Testis (tissue), 3 donors: ENCODE measurements around the gene RASAL1. TPM values are rescaled to one million over a fixed set of nuclear protein-coding genes. Genes with fewer than 3 reads are reported as not detected.

ENCODE experiments used
- DNase-seq: peaks from one replicate; pipeline ENCODE4 v3.0.0-alpha.2; 2019
- H3K27ac ChIP-seq, 2 donors: fragments of 200-600 bp; sonication (generic); one replicate each; pipeline ENCODE4 v1.5.1; 2019
- H3K27me3 ChIP-seq: fragments of 200-600 bp; sonication (generic); one replicate; pipeline ENCODE4 v1.5.1; 2019
- H3K36me3 ChIP-seq: fragments of 200-600 bp; sonication (generic); one replicate; pipeline ENCODE4 v1.5.1; 2017; ENCODE audit warnings: low read depth; ENCODE audit errors: missing control alignments
- H3K4me1 ChIP-seq: fragments of 200-600 bp; sonication (generic); one replicate; pipeline ENCODE4 v1.5.1; 2019
- H3K4me3 ChIP-seq, 2 donors: fragments of 200-600 bp; sonication (generic); one replicate each; pipeline ENCODE4 v1.5.1; 2017 to 2019
- H3K9me3 ChIP-seq: fragments of 200-600 bp; sonication (generic); one replicate; pipeline ENCODE4 v1.5.1; 2017
- POLR2A ChIP-seq: fragments of 450-650 bp; IDR thresholded peaks from one replicate; pipeline ENCODE4 v1.6.1; 2017; ENCODE audit warnings: antibody characterized with exemption, mild to moderate bottlenecking, moderate library complexity
- WGBS, 2 donors: methylation state at CpG; one replicate each; pipeline ENCODE4 v1.1.5; 2018; 5-methylcytosine and 5-hydroxymethylcytosine counted together
- intact Hi-C: fragments of 100-400 bp; cut with DNase I; formaldehyde crosslinking; loops from one replicate; pipeline ENCODE4 v1.15.1; 2023; ENCODE audit warnings: low total_unique reads
- polyA plus RNA-seq: library from polyadenylated mRNA; stranded (reverse); fragments of 350-450 nt; fragmentation: Illumina TruSeq; extraction: RNeasy Lipid Tissue Mini Kit (QIAGEN cat#74804); gene quantifications from one replicate; pipeline ENCODE4 v1.2.3, GENCODE V29; 2014; ENCODE audit warnings: low read depth, low replicate concordance; ENCODE audit not compliant: insufficient read depth
- total RNA-seq, 2 donors: library from RNA; depleted of rRNA; stranded (reverse); fragments of >200 nt; gene quantifications; one replicate each; pipeline ENCODE4 v1.2.3, GENCODE V29; 2016
- TF ChIP-seq, protein P1 (sequence below), 3 experiments: fragments of 450-650 bp in 2 of 3; fragments of 200-600 bp in 1 of 3; sonication (generic) in 1 of 3; IDR thresholded peaks; one replicate each; pipeline ENCODE4 v1.5.1; 2016 to 2019; ENCODE audit warnings: antibody characterized with exemption in 3 of 3, mild to moderate bottlenecking in 2 of 3, moderate library complexity in 1 of 3

RASAL1 gene
- total and polyA plus RNA-seq, 3 donors from 2014 or later: 5.0 to 20.1 (median 18.2) TPM

DNA sequence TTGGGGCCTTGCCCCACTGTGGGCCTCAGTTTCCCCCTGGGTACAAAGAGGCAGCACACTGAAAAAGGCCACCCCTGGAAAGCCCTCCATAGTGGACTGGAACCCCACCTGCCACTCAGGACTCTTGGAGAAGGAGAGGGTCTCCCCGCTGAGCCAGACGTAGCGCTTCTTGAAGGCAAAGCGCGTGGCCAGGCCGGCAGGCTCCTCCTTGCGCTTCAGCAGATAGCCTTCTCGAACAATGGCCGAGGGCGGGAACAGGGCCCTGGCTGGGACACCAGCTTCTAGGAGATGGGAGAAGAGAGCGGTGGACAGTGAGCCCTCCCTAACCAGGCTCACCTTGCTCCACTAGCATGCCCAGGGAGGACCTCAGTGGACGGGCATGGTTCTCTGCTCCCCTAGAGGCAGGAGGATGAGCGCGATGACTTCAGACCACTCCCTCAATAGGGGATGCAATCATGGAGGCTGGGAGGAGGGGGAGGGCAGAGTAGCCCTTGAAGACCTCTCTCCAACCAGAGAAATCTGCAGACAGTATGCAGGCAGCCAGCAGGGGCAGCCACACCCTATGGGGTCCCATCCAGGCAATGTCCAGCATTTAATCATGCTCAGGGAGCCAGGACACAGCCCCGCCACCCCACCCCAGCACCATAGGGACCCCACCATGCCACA, 29.8 kb downstream of the RASAL1 start:
- H3K27ac ChIP-seq: no peak overlapping the region
- no peaks in the 10 kb centered on the region for H3K4me1 ChIP-seq
- DNase-seq: no peak
- no peak for TF ChIP-seq POLR2A
- TF ChIP-seq, protein P1, sequence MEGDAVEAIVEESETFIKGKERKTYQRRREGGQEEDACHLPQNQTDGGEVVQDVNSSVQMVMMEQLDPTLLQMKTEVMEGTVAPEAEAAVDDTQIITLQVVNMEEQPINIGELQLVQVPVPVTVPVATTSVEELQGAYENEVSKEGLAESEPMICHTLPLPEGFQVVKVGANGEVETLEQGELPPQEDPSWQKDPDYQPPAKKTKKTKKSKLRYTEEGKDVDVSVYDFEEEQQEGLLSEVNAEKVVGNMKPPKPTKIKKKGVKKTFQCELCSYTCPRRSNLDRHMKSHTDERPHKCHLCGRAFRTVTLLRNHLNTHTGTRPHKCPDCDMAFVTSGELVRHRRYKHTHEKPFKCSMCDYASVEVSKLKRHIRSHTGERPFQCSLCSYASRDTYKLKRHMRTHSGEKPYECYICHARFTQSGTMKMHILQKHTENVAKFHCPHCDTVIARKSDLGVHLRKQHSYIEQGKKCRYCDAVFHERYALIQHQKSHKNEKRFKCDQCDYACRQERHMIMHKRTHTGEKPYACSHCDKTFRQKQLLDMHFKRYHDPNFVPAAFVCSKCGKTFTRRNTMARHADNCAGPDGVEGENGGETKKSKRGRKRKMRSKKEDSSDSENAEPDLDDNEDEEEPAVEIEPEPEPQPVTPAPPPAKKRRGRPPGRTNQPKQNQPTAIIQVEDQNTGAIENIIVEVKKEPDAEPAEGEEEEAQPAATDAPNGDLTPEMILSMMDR (IDR thresholded peaks at IDR 0.05): no peak
- 88 to 89% methylated on average over 5 to 15 of the region's 15 CpGs for WGBS, 2 donors
- H3K27me3 ChIP-seq: no peaks in the 10 kb centered on the region
- H3K4me3 ChIP-seq: no peak overlapping the region
- no peaks in the 10 kb centered on the region for H3K9me3 ChIP-seq
- intact Hi-C loops: no loop called here
- no peaks in the 10 kb centered on the region for H3K36me3 ChIP-seq

DNA sequence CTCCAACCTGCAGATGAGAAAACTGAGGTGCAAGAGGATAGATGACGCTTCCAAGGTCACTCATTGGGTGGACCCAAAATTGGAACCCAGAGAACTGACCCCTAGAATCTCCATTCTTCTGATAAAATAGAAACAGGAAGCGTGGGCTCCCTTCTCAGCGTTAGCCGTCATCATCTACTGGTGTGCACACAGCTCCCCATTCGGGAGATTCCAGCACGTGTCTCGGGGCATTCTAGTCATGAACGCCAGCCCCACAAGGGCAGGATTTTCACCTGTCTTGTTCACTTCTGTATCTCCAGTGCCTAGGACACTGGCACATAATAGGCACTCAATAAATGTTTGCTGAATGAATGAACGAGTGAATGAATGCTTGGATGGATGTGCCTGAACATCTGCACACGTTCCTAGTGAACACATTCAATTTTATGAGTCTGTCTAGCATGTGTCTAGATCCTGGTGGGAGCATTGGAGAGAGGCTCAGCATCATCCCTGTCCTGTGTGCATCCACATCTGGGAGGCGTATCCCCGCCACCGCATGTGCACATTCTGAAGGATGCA, 30.5 kb downstream of the RASAL1 start:
- intact Hi-C loops: no loop called here
- Histone ChIP-seq H3K27me3 (no peaks in the 10 kb centered on the region), H3K9me3 (no peaks in the 10 kb centered on the region), H3K4me1 (no peaks in the 10 kb centered on the region), H3K4me3 (no peak overlapping the region), H3K36me3 (no peaks in the 10 kb centered on the region), H3K27ac (no peak overlapping the region)
- WGBS, 2 donors: 73 to 80% methylated on average over 10 to 13 of the region's 13 CpGs
- TF ChIP-seq, protein P1 (IDR thresholded peaks at IDR 0.05): no peak
- no peak for TF ChIP-seq POLR2A
- no peak for DNase-seq

DNA sequence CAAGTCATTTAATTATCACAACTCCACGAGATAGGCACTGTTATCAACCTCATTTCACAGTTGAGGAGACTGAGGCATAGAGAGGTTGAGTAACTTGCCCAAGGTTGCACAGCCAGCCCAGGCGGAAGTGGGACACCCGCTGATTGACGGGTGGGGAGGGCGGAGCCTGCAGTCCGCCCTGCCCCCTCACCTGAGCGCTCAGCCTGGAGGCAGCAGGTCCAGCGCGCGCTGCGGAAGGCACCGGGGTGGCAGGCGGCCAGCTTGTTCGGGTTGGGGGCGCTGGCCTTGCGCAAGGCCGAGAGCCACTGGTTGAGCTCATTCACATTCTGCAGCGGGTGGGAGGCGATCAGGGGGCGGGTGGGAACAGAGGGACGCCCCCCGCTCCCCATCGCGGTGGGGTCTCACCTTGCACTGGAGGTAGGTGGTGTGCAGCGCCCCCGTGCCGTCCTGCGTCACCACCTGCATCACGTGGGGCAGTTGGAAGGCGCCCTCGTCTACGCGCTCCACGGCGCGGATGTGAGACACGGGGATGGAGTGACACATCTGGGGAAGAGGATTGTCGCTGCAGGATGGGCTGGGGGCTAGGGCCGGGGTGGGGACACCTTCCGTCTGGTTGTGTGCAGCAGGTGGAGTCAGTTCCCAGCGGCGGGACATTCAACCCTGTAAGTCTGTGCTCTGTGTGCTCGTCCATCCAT, 31.7 kb downstream of the RASAL1 start:
- intact Hi-C loops: no loop called here
- peak; percentile 36 for DNase-seq
- Histone ChIP-seq H3K4me1 (no peaks in the 10 kb centered on the region), H3K4me3 (no peak overlapping the region), H3K36me3 (no peaks in the 10 kb centered on the region), H3K9me3 (no peaks in the 10 kb centered on the region), H3K27me3 (no peaks in the 10 kb centered on the region), H3K27ac (no peak overlapping the region)
- WGBS, 2 donors: 20 to 37% methylated on average over 30 to 37 of the region's 43 CpGs
- no peak for TF ChIP-seq POLR2A
- TF ChIP-seq, protein P1 (IDR thresholded peaks at IDR 0.05): no peak

DNA sequence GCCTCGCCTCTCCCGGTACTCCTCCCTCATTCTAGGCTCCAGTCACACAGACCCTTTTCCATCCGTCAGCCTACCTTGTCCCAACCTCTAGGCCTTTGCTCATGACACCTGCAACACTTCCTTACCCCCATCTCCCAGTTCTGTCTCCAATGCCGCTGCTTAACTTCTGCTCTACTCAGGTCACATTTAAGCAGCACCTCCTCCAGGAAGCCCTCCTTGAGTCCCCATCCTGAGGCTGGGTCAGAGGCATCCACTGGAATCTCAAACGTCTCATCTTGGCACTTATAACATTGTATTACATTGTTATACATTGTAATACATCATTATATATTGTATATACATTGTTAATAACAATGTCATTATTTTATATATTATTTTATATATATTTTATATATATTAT, 32.8 kb downstream of the RASAL1 start:
- DNase-seq: no peak

More for the DNA sequence above, 32.8 kb downstream of the RASAL1 start:
- TF ChIP-seq POLR2A: no peak
- TF ChIP-seq, protein P1 (IDR thresholded peaks at IDR 0.05): no peak
- Histone ChIP-seq H3K27ac (no peak overlapping the region), H3K36me3 (no peaks in the 10 kb centered on the region), H3K9me3 (no peaks in the 10 kb centered on the region), H3K27me3 (no peaks in the 10 kb centered on the region), H3K4me1 (peaks cover 3% of the 10 kb centered on the region), H3K4me3 (no peak overlapping the region)
- intact Hi-C loops: no loop called here
- WGBS, 2 donors: 81% methylated on average over 5 of the region's 5 CpGs
